GM21381 (cell line): ENCODE results near the gene PRSS53.

Experiments
- ATAC-seq: cut with Tn5 transposase; IDR thresholded peaks from one replicate; pipeline ENCODE4 v1.9.1; 2021; ENCODE audit warnings: mild to moderate bottlenecking, moderate library complexity; ENCODE audit not compliant: unreplicated experiment

Gene PRSS53

DNA sequence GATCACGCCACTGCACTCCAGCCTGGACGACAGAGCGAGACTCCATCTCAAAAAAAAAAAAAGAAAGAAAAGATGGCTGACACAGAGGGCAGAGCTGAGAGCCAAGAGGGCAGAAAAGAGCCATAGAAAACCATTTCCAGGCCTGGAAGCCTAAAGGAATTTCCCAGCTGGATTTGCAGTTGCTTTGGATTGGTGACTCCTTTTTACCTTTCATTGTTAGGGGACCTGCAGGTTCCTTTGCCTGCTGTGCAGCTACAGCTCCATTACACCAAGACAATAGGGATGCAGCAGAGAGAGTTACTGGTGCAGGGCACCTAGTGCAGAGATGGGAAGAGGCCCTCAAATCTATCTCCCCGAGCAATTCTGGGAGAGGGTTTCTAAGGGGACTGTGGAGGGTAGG is 33.1 kb downstream of the PRSS53 start:
- ATAC-seq, result no peak

DNA sequence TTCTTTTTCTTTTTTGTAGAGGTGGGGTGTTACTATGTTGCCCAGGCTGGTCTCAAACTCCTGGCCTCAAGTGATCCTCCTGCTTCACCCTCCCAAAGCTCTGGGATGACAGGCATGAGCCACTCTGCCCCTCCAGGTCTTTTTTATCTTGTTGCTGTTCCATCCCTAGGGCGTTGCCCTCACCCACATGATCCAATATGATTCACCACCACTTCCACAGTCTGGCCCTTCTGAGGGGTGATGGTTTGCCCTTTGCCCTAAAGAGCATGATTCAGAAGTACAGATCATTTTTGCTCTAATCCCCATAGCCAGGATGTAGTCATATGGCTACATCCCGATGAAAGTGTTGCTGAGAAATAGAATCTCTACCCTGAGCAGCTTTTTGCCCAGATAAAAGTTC is 36.6 kb downstream of the PRSS53 start:
- ATAC-seq, result no peak

DNA sequence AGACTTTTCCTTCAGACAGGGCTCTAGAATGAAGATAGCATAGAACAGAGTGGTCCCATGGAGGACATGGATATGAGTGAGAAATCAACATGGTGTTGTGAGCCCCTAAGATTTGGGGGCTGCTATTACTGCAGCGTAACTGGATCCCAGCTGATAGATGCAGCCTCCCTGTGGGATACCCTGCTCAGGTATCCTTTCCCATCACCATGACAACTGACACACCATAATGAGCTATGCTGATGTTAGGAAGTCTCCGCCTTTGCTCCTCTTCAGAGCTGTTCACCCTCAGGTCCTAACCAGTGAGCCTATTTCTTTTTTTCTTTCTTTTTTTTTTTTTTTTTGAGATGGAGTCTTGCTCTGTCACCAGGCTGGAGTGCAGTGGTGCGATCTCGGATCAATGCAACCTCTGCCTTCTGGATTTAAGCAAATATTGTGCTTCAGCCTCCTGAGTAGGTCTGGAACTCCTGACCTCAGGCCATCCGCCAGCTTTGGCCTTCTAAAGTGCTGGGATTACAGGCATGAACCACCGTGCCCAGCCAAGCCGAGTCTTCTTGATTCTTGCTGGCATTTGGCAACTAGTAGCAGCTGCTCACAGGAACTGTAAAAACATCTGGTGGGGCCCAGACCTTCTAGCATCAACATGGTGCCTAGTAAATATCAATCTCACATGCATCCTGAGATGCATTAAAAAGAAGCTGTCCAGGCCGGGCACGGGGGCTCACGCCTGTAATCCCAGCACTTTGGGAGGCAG is 38.3 kb downstream of the PRSS53 start:
- no peak for ATAC-seq

DNA sequence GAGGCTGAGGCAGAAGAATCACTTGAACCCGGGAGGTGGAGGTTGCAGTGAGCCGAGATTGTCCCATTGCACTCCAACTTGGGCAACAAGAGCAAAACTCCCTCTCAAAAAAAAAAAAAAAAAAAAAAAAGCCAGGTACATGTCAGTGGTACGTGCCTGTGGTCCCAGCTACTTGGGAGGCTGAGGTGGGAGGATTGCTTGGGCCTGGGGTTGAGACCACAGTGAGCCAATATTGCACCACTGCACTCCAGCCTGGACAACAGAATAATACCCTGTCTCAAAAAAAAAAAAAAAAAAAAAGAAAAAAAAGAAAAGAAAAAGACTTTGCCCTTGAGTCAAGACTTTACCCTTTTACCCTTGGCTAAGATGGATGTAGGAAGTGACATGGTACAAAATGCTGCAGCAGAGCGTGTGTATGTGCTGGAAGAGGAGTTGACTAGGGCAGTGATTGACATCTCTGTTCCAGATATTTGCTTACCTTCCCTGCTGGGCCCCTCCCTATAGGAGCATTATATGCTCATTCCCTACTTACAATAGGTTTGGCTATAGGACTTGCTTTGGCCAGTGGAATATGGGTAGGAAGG is 44.8 kb downstream of the PRSS53 start:
- ATAC-seq, result no peak

DNA sequence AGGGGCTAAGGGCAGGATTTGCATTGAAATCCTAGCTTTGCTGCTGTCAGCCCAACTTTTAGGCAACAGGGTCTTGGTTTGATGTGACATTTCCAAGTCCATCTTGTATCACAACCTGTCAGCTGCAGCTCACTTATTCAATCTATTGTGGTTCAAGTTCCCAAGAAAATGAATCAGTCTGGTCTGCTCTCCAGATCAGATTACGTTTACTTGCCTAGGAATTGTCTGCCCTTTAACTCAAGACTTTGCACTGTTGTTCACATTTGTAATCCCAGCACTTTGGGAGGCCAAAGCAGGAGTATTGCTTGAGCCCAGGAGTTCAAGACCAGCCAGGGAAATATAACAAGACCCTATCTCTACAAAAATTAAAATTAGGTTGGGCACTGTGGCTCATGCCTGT is 45.4 kb downstream of the PRSS53 start:
- ATAC-seq, result no peak

DNA sequence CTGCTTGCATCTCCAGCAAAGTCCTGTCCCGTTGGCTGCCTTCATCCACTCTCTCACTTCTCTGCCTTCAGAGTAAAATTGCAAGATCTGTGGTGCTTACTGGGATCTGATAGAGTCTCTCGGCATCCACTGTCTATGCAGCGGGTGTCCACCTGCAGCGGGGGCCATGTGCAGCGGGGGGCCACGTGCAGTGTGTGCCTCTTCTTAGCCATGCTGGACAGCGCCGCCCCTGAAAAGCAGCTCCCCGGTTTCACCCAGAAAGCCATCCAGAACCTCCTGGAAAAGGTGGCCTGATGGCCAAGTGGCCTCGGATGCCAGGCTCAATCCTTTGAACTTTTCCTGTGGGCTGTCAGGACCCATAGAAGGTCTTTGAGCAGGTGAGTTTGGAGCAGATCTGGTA is 45.9 kb downstream of the PRSS53 start:
- no peak for ATAC-seq

DNA sequence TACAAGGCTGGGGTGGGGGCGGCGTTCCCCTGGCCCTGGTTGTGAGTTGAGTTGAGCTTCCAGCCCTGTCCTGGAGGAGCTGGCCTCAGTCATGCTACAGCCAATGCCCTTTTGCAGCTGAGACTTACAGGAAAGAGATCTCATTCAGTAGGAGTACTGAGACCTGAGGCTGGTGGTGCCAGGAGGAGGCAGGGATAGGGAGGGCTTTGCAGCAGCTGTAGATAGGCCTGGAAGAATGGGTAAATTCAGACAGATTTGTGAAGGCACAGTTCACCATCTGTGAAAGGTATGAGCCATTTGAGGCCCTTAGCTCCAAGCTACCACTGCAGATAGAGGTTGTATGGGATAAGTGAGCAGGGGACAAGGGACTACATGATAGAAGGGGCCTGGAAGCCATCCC is 49.8 kb downstream of the PRSS53 start:
- ATAC-seq, result no peak

DNA sequence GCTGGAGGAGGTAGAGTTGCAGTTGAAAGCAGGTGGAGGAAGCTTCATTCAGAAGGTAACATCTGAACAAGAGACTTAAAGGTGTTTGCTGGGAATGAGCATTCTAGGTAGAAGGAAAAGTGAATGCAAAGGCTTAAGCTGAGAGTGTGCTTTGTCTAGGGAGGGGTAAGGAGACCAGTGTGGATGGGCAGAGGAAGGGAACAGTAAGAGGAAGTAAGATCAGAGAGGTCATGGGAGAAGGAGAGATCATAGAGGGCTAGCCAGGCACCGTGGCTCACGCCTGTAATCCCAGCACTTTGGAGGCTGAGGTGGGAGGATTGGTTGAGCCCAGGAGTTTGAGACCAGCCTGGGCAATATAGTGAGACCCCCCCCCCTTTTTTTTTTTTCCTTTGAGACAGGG is 52.1 kb downstream of the PRSS53 start:
- ATAC-seq, result no peak

DNA sequence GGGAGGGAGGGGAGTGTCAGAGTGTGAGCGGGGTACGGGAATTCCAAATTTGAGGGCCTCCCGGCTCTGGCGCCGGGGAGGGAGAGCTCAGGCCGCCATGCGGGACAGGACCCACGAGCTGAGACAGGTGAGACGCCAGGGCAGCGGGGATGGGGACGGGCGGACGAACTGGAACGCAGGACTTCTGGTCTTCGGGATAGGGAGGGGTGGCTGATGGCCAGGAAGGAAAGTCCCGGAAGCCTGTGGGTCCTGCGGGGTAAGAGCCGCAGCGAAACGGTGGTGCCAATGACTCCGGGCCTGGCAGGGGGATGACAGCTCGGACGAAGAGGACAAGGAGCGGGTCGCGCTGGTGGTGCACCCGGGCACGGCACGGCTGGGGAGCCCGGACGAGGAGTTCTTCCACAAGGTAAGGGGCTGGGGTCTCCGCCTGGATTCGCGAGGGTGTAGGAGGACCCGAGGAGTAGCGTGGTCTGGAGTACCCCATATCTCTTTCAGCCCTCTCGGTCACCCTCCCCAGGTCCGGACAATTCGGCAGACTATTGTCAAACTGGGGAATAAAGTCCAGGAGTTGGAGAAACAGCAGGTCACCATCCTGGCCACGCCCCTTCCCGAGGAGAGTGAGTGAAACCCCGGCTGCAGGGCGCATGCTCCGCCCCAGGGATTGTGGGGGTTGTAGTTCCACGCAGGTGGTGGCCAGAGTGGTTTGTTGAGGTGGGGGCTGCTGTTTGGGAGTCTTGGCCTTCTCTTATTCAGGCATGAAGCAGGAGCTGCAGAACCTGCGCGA is 54.8 kb downstream of the PRSS53 start:
- peak; percentile 39 for ATAC-seq
